Right lobe of liver (tissue), 6 donors: ENCODE measurements around the gene LIG1. TPM values are rescaled to one million over a fixed set of nuclear protein-coding genes. Genes with fewer than 3 reads are reported as not detected.

Source experiments
- ATAC-seq, 4 donors: fragments of 200-7000 bp; cut with Tn5 transposase; one replicate each; pipeline ENCODE4 v1.9.1; 2020; ENCODE audit warnings: mild to moderate bottlenecking in 4 of 4, moderate library complexity in 4 of 4
- DNase-seq, 3 donors: peaks; one replicate each; pipeline ENCODE4 v3.0.0-alpha.2; 2020
- H3K27ac ChIP-seq, 3 donors: fragments of 200-600 bp; one replicate each; pipeline ENCODE4 v1.8.0; 2022
- H3K27me3 ChIP-seq, 2 donors: fragments of 200-600 bp; one replicate each; pipeline ENCODE4 v1.8.0; 2022
- H3K36me3 ChIP-seq, 4 donors: fragments of 200-600 bp; sonication (generic) in 1 of 4; one replicate each; pipeline versions ENCODE4 v1.5.1 to v1.8.0; 2017 to 2022; ENCODE audit warnings: control low read depth in 1 of 4
- H3K4me1 ChIP-seq, 4 donors: fragments of 200-600 bp; sonication (generic) in 1 of 4; one replicate each; pipeline versions ENCODE4 v1.5.1 to v1.8.0; 2017 to 2022; ENCODE audit warnings: control low read depth in 1 of 4
- H3K4me3 ChIP-seq, 3 donors: fragments of 200-600 bp; one replicate each; pipeline ENCODE4 v1.8.0; 2022
- H3K9me3 ChIP-seq, 4 donors: fragments of 200-600 bp; sonication (generic) in 1 of 4; one replicate each; pipeline versions ENCODE4 v1.5.1 to v1.8.0; 2017 to 2022; ENCODE audit warnings: control low read depth in 1 of 4
- CTCF ChIP-seq, 4 donors: fragments of 200-600 bp in 3 of 4; fragments of 450-650 bp in 1 of 4; IDR thresholded peaks; one replicate each; pipeline versions ENCODE4 v1.5.1 to v1.8.0; 2016 to 2022; ENCODE audit warnings: antibody characterized with exemption in 4 of 4, mild to moderate bottlenecking in 2 of 4
- POLR2A ChIP-seq: fragments of 450-650 bp; IDR thresholded peaks from one replicate; pipeline ENCODE4 v1.6.1; 2017; ENCODE audit warnings: antibody characterized with exemption, mild to moderate bottlenecking
- WGBS: methylation state at CpG from one replicate; pipeline ENCODE4 v1.1.6; 2018; ENCODE audit warnings: low coverage, low lambda C conversion rate; ENCODE audit not compliant: insufficient coverage; ENCODE audit errors: missing lambda C conversion rate; 5-methylcytosine and 5-hydroxymethylcytosine counted together
- intact Hi-C, 2 donors: fragments of 100-400 bp; cut with DNase I; formaldehyde crosslinking; loops; one replicate each; pipeline versions ENCODE4 v1.11.2 to v1.14.1; 2022
- total RNA-seq, 6 experiments: library from RNA; depleted of rRNA in 2 of 6; stranded (reverse); fragments of >200 nt in 2 of 6; fragmentation: NEBNext Ultra II Directional in 3 of 6; extraction: Animal tissue kit (Norgen Biotek cat#: 25700) in 3 of 6; gene quantifications; one replicate each; pipeline versions ENCODE4 v1.1.0 to v1.2.4, GENCODE V29; 2016 to 2023
- donor health status: DM: no; HTN: yes; CAD: no.
- donor health status: DM: no; HTN: no; CAD: no.
- donor health status: DM: no; HTN: no; CAD: no.
- donor health status: DM: no; HTN: yes; CAD: no.
- donor health status: DM: no; HTN: yes; CAD: no.

LIG1 gene
- total RNA-seq, 6 experiments from 2014 or later = 5.2 to 16.6 (median 7.7) TPM

GRCh38 chr19:48190885-48191284 lies 20.7 kb upstream of the LIG1 start:
- DNase-seq (no peak), ATAC-seq (no peak)
- intact Hi-C loops = no loop called here
- Histone ChIP-seq H3K4me1 (no peaks in the 10 kb centered on the region), H3K27me3 (no peaks in the 10 kb centered on the region), H3K27ac (no peak overlapping the region), H3K36me3 (no peaks in the 10 kb centered on the region), H3K9me3 (no peaks in the 10 kb centered on the region), H3K4me3 (no peak overlapping the region)
- 86% methylated on average over 2 of the region's 3 CpGs for WGBS
- TF ChIP-seq CTCF (IDR thresholded peaks at IDR 0.05) (no peak), POLR2A (no peak)

GRCh38 chr19:48190288-48190884 lies 20.2 kb upstream of the LIG1 start:
- intact Hi-C loops = no loop called here
- no peaks in the 10 kb centered on the region for H3K4me1 ChIP-seq
- no peaks in the 10 kb centered on the region for H3K9me3 ChIP-seq
- WGBS = 82% methylated on average over 8 of the region's 13 CpGs
- no peak overlapping the region for H3K27ac ChIP-seq
- no peaks in the 10 kb centered on the region for H3K27me3 ChIP-seq
- no peak for TF ChIP-seq POLR2A
- no peak for TF ChIP-seq CTCF (IDR thresholded peaks at IDR 0.05)
- no peaks in the 10 kb centered on the region for H3K36me3 ChIP-seq
- H3K4me3 ChIP-seq = no peak overlapping the region
- DNase-seq (peak in 1 of 3 donors; percentile 34), ATAC-seq (peak in 1 of 4 donors; percentile 33)

- H3K27me3 ChIP-seq = no peaks in the 10 kb centered on the region
- intact Hi-C loops = no loop called here
Observed at GRCh38 chr19:48186541-48186991, 16.4 kb upstream of the LIG1 start.

GRCh38 chr19:48186015-48186414 lies 15.9 kb upstream of the LIG1 start:
- no peak for DNase-seq
- WGBS = 84% methylated on average over 5 of the region's 5 CpGs
- intact Hi-C loops = no loop called here
- H3K4me1 ChIP-seq = no peaks in the 10 kb centered on the region
- TF ChIP-seq POLR2A (no peak), CTCF (IDR thresholded peaks at IDR 0.05) (no peak)
- H3K36me3 ChIP-seq = no peaks in the 10 kb centered on the region
- no peak overlapping the region for H3K4me3 ChIP-seq
- H3K27me3 ChIP-seq = no peaks in the 10 kb centered on the region
- H3K9me3 ChIP-seq = no peaks in the 10 kb centered on the region
- no peak for ATAC-seq
- no peak overlapping the region for H3K27ac ChIP-seq

More at GRCh38 chr19:48186541-48186991, 16.4 kb upstream of the LIG1 start:
- ATAC-seq = no peak
- TF ChIP-seq POLR2A (no peak), CTCF (IDR thresholded peaks at IDR 0.05) (no peak)
- Histone ChIP-seq H3K9me3 (no peaks in the 10 kb centered on the region), H3K36me3 (no peaks in the 10 kb centered on the region), H3K4me3 (no peak overlapping the region), H3K27ac (no peak overlapping the region), H3K4me1 (no peaks in the 10 kb centered on the region)
- WGBS = 92% methylated on average over 4 of the region's 8 CpGs
- no peak for DNase-seq
